Ureter (tissue), 1 donor: ENCODE results near the gene SULT2B1. TPM values are rescaled to one million over a fixed set of nuclear protein-coding genes. Genes with fewer than 3 reads are reported as not detected.
"Not testable (repeated sequence)": the region's sequence is repeated elsewhere in the genome, so short reads cannot be mapped to it uniquely, and the experiment has no call there.

Source experiments
- DNase-seq: peaks from one replicate; pipeline ENCODE4 v3.0.0-alpha.2; 2020; ENCODE audit warnings: low spot score
- total RNA-seq: library from RNA; stranded (reverse); gene quantifications from one replicate; pipeline ENCODE4 v1.2.4, GENCODE V29; 2023
- donor health status: DM: yes; HTN: yes; CAD: no.

SULT2B1 gene
- total RNA-seq, 1 donor from 2014 or later, result 1.6 TPM

DNA sequence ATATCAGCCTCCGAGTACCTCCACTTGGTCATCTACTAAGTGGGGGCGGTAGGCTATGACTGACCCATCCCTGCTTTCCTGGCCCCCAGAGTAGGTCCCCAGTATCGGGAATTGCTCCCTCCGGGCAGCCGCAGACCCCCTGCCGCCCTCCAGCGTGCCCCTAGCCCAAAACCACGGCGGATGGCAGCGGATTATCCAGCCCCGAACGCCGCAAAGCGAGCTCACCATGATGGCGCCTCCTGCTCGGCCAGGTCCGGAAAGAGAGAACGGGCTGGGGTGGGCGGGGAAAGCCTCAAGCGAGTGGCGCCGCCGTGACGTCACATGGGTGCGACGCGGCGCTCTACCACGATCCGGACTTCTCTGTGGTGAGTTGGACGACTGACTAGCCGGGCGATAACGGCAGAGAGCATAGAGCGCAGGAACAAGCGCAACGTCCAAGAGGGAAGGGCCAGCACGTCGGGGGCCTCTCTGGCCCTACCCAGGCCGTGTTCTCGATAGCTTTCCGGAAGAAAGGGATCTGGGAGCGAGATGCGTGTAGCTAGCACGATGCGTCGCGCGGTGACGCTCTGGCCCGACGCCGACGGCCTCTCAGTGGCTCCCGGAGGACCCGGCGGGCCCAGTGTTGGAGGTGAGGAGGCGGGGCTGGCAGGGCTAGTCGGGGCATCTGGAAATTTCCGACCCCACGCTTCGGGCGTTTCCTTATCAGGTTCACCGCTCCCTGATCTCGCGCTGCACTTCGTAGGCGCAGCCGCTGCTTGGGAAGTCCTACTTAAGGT lies 67.1 kb downstream of the SULT2B1 start, which contains the start of the genes RPL18 and SPHK2:
TSS of gene RPL18 (minus strand) at position 263 of the 776 bp plus-strand sequence. CDS start at position 228, 35 bp downstream.
TSS of gene SPHK2 (plus strand) at position 591 of the 776 bp plus-strand sequence. CDS start 1,009 bp downstream, outside the sequence.
- peak; percentile 98 for DNase-seq

- no peak for DNase-seq
Observed at GRCh38 chr19:48619692-48620585, 68.0 kb downstream of the SULT2B1 start.

- DNase-seq, result no peak
Observed at GRCh38 chr19:48623556-48624066, 71.6 kb downstream of the SULT2B1 start.

DNA sequence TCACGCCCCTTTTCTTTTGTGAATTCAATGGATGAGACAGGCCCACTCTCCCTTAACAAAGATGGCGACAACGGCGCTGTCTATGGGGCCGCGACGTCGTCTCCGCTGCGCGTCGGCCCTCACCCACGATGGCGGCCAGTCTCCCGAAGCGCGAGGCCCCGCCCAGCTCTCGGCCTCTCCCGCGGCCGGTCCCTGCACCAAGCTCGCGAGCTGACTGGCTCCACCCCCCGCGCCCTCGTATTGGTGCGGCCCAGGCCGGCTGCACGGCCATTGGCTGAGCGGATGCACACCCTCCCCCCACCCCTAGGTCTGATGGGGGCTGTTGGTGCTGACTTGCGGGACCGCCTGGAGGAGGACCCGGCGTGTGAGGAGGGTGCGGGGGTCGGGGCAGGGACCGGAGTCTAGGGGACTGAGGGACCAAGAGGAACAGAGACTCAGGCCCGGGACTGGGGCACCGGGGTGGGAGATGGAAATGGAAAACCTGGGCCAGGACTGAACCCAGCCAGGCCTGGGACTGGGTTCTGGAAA lies 72.2 kb downstream of the SULT2B1 start:
- peak; percentile 98 for DNase-seq

DNA sequence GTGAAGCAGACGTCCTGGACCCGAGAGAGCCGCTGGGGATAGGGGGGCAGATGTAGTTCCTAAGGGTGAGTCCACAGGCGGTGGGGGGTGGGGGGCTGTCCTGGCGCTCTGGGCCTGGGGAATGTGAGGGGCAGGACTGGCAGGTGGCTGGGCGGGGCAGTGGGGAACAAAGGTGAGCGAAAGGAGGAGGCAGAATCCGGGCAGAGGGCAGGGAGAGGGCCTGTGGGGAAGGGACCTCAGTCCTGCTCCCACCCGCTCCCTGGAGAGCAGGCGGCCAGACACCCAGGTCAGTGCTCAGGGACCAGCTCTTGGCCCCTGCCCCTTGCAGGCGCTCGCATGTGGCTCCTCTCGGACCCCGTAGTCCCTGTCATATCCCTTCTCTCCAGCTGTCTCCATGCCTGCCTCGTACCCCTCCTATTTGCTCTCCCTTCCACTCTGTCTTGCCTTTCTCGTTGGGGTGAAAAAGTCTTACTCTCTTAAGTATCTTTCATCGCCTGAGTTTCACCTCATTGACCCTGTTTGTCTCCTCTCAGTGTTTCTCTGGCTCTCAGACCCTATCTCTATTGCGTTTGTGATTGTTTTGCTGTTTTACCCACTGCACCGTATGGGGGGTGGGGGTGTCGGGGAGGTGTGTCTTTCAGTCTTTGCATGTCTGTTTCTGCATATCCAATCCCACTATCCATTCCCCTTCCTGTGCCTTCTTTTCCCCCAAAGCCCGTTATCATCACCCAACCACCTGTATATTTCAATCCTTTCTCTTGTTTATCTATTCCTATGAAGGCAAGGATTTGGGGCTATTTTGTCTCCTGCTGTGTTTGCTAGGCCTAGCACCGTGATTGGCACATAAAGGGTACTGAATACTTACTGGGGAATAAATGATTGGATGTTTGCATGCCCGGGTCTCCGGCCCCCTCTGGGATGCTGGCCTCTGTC lies 73.1 kb downstream of the SULT2B1 start:
- no peak for DNase-seq

- no peak for DNase-seq
Observed at GRCh38 chr19:48625891-48626327, 73.9 kb downstream of the SULT2B1 start.

GRCh38 chr19:48627201-48627864 lies 75.4 kb downstream of the SULT2B1 start:
- DNase-seq, result no peak

DNA sequence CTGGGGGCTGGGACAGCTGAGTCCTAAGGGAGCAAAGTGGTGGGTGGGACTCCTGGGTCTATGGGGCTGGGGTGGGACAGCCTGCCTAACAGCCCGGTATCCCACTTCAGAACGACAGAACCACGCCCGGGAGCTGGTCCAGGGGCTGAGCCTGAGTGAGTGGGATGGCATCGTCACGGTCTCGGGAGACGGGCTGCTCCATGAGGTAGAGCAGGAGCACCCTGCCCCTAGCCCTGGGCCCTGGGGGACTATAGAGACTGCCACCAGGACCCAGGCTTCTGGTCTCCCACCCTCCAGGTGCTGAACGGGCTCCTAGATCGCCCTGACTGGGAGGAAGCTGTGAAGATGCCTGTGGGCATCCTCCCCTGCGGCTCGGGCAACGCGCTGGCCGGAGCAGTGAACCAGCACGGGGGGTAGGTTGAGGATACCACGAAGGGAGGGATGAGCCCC lies 75.9 kb downstream of the SULT2B1 start:
- no peak for DNase-seq

DNA sequence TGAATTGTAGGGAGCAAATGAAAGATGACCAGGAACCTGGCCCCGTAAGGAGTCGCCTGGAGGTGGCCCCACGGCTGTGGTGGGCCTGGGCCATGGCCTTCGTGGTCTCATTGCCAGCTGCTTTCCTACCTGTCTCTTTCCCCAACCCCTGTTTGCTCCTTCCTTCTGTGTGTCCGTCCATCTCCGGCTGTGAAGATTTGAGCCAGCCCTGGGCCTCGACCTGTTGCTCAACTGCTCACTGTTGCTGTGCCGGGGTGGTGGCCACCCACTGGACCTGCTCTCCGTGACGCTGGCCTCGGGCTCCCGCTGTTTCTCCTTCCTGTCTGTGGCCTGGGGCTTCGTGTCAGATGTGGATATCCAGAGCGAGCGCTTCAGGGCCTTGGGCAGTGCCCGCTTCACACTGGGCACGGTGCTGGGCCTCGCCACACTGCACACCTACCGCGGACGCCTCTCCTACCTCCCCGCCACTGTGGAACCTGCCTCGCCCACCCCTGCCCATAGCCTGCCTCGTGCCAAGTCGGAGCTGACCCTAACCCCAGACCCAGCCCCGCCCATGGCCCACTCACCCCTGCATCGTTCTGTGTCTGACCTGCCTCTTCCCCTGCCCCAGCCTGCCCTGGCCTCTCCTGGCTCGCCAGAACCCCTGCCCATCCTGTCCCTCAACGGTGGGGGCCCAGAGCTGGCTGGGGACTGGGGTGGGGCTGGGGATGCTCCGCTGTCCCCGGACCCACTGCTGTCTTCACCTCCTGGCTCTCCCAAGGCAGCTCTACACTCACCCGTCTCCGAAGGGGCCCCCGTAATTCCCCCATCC lies 76.7 kb downstream of the SULT2B1 start:
- DNase-seq, result peak; percentile 55

DNA sequence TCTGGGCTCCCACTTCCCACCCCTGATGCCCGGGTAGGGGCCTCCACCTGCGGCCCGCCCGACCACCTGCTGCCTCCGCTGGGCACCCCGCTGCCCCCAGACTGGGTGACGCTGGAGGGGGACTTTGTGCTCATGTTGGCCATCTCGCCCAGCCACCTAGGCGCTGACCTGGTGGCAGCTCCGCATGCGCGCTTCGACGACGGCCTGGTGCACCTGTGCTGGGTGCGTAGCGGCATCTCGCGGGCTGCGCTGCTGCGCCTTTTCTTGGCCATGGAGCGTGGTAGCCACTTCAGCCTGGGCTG lies 77.3 kb downstream of the SULT2B1 start:
- no peak for DNase-seq

DNA sequence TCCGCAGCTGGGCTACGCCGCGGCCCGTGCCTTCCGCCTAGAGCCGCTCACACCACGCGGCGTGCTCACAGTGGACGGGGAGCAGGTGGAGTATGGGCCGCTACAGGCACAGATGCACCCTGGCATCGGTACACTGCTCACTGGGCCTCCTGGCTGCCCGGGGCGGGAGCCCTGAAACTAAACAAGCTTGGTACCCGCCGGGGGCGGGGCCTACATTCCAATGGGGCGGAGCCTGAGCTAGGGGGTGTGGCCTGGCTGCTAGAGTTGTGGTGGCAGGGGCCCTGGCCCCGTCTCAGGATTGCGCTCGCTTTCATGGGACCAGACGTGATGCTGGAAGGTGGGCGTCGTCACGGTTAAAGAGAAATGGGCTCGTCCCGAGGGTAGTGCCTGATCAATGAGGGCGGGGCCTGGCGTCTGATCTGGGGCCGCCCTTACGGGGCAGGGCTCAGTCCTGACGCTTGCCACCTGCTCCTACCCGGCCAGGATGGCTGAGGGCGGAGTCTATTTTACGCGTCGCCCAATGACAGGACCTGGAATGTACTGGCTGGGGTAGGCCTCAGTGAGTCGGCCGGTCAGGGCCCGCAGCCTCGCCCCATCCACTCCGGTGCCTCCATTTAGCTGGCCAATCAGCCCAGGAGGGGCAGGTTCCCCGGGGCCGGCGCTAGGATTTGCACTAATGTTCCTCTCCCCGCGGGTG lies 77.8 kb downstream of the SULT2B1 start:
- peak; percentile 72 for DNase-seq

DNA sequence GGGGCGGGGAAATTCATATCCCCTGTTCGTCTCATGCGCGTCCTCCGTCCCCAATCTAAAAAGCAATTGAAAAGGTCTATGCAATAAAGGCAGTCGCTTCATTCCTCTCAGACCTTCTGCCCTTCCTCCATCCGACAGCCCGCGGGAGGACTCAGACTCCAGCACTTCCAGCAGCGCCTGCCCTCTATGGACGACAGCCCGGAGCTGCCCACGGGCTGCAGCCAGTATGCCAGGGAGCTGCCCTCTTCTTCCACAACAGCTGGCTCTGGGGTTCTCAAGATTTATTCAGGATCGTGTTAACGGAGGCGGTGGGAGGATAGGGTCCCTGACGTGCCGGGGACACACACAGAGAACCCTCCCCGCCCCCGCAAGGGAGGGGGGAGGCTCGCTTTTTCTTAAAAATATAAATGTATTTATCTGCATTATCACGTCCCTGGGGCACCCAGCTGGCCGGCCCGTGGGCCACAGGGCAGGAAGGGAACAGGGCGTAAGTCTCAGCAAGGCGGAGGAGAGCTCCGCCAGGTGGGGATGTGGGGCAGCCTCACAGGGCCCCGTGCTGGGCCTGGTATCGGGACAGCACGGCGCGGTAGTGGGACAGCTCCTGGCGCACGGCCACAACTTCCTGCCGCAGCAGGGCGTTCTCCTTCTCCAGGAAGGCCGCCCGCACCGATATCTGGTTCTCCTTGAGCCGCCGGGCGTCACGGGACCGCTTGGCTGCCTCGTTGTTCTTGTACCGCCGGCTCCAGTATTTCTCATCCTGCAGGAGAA lies 78.5 kb downstream of the SULT2B1 start:
- peak; percentile 71 for DNase-seq

- no peak for DNase-seq
Observed at GRCh38 chr19:48631225-48631624, 79.3 kb downstream of the SULT2B1 start.

DNA sequence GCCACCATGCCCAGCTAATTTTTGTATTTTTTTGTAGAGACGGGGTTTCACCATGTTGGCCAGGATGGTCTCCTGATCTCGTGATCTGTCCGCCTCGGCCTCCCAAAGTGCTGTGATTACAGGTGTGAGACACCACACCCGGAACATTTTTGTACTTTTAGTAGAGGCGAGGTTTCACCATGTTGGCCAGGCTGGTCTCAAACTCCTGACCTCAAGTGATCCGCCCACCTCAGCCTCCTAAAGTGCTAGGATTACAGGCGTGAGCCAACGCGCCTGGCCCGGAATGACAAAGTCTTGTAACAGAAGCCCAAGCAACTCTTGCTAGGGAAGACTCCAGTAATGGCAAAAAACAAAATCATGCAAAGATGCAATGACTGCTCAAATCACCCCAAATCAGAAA lies 80.3 kb downstream of the SULT2B1 start:
- DNase-seq, result not testable (repeated sequence)

- DNase-seq, result no peak
Observed at GRCh38 chr19:48632692-48633147, 80.7 kb downstream of the SULT2B1 start.

- DNase-seq, result peak; percentile 61
Observed at GRCh38 chr19:48633148-48634035, 81.4 kb downstream of the SULT2B1 start.

GRCh38 chr19:48634036-48634342 lies 82.0 kb downstream of the SULT2B1 start:
- DNase-seq, result no peak
